Skeletal muscle tissue (tissue), 4 donors: Measurements from ENCODE around the gene AGT. TPM values are rescaled to one million over a fixed set of nuclear protein-coding genes. Genes with fewer than 3 reads are reported as not detected.
"Not testable (repeated sequence)": the region's sequence is repeated elsewhere in the genome, so short reads cannot be mapped to it uniquely, and the experiment has no call there.

Experiments
- H3K27ac ChIP-seq: one replicate; pipeline ENCODE4 v1.7.0; 2013; ENCODE audit warnings: mild to moderate bottlenecking, low read depth, low read length, inconsistent platforms
- H3K27me3 ChIP-seq, 3 donors: one replicate each; pipeline ENCODE4 v1.7.0; 2013; ENCODE audit warnings: low read length in 3 of 3; ENCODE audit not compliant: control insufficient read depth in 3 of 3, insufficient read depth in 3 of 3
- H3K36me3 ChIP-seq, 3 donors: one replicate each; pipeline ENCODE4 v1.7.0; 2013; ENCODE audit warnings: low read length in 3 of 3; ENCODE audit not compliant: control insufficient read depth in 3 of 3, insufficient read depth in 3 of 3
- H3K4me1 ChIP-seq, 3 donors: one replicate each; pipeline ENCODE4 v1.7.0; 2013; ENCODE audit warnings: low read length in 3 of 3, mild to moderate bottlenecking in 3 of 3; ENCODE audit not compliant: control insufficient read depth in 3 of 3, insufficient read depth in 3 of 3
- H3K4me3 ChIP-seq, 3 donors: one replicate each; pipeline ENCODE4 v1.7.0; 2013; ENCODE audit warnings: low read length in 3 of 3
- H3K9ac ChIP-seq, 3 donors: one replicate each; pipeline ENCODE4 v1.7.0; 2013; ENCODE audit warnings: low read length in 3 of 3, mild to moderate bottlenecking in 3 of 3, moderate library complexity in 2 of 3, low read depth in 1 of 3
- H3K9me3 ChIP-seq, 3 donors: one replicate each; pipeline ENCODE4 v1.7.0; 2013; ENCODE audit warnings: low read length in 3 of 3; ENCODE audit not compliant: control insufficient read depth in 3 of 3
- total RNA-seq: library from RNA; depleted of rRNA; stranded (reverse); fragments of >200 nt; gene quantifications from one replicate; pipeline ENCODE4 v1.2.3, GENCODE V29; 2014
- donor health status: Osteomylitis.

The AGT gene
- total RNA-seq, 1 donor from 2014 or later: 10.4 TPM

- not testable (repeated sequence) for H3K27ac ChIP-seq, H3K4me3 ChIP-seq, H3K27me3 ChIP-seq, H3K9me3 ChIP-seq, H3K4me1 ChIP-seq, H3K9ac ChIP-seq
- H3K36me3 ChIP-seq: peaks cover 4 to 21% (median 16%) of the 10 kb centered on the region in 3 donors
These were observed 57.2 kb downstream of the AGT start for GRCh38 chr1:230656719-230657118.

Other genes with a start within 250 kb of the AGT start
- gene COG2, start 71.6 kb downstream of the AGT start, total RNA-seq: 40.2 TPM
- gene CAPN9, start 33.3 kb upstream of the AGT start, total RNA-seq: under 0.01 TPM
- gene C1orf198, start 154.4 kb upstream of the AGT start, total RNA-seq: 32.9 TPM